Endometrial microvascular endothelial cells (primary cell): ENCODE measurements around the gene SERTAD1. TPM values are rescaled to one million over a fixed set of nuclear protein-coding genes. Genes with fewer than 3 reads are reported as not detected.
"Not testable (repeated sequence)": the region's sequence is repeated elsewhere in the genome, so short reads cannot be mapped to it uniquely, and the experiment has no call there.

Experiments used
- in situ Hi-C: cut with HindIII; loops from 2 replicates; pipeline ENCODE4 v1.10.0; 2017; ENCODE audit warnings: low sequenced_read_pairs, low pct_unique_long_range_greater_than_20kb; ENCODE audit errors: inconsistent ontology term
- total RNA-seq: library from RNA; depleted of rRNA; stranded (reverse); fragments of >200 nt; gene quantifications from one replicate; pipeline ENCODE4 v1.2.3, GENCODE V29; 2015; ENCODE audit errors: inconsistent ontology term

The SERTAD1 gene
- 23.0 TPM for total RNA-seq

DNA sequence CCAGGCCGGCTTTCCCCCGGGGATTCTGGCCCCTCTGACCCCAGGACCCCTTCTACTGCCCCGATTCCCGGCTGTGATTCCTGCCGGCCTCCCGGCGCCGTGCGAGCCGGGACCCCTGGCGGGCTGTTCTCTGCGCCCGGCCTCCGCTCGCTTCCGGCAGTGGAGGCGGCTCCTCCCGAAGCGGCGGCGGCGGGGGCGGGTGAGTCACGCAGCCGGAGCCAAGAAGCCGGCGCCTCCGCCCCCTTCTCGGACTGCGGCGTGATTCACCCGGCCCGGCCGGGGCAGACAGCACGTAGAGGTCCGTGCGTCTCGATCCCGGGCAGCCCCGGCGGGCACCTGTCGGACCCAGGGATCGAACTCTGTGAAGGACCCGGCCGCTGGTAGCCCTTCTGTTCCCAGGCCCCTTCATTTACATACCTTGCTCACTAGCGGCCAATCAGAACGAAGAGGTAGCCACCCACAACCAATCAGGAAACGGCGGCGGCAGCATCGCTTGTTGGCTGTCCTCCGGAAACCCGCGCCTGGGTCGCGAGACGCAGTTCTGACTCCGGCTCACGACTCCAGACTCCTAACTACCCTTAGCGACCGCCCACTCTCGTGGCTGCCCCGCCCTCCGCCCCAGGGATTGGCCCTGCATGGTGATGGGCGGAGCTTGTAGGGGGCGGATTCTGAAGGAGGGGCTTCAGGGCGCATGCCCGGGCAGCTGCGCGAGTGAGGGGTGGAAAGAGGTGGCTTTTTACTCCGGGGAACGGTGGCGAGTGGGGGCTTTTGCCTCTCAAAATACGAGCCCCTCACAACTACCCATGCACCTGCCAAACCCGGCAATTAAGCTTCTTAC, at the start of gene SERTAD1:
Gene SERTAD1 (minus strand): TSS at position 543 of the 838 bp plus-strand sequence. CDS start 2,446 bp downstream, outside the sequence.
- in situ Hi-C loops = no loop called here

DNA sequence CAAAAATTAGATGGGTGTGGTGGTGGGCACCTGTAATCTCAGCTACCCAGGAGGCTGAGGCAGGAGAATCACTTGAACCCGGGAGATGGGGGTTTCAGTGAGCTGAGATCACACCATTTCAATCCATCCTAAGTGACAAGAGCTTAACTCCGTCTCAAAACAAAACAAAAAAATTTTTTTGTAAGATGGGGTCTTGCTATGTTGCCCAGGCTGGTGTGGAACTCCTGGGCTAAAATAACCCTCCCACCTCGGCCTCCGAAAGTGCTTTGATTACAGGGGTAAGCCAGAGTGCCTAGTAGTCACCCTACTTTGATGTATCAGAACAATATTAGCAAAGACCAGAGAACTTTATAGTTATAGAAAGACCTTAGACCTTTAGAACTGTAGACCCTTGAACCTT, 48.9 kb upstream of the SERTAD1 start:
- in situ Hi-C loops = no loop called here

GRCh38 chr19:40472516-40472915, 46.7 kb upstream of the SERTAD1 start:
- in situ Hi-C loops = no loop called here

GRCh38 chr19:40471111-40471510, 45.3 kb upstream of the SERTAD1 start:
- in situ Hi-C loops = no loop called here

DNA sequence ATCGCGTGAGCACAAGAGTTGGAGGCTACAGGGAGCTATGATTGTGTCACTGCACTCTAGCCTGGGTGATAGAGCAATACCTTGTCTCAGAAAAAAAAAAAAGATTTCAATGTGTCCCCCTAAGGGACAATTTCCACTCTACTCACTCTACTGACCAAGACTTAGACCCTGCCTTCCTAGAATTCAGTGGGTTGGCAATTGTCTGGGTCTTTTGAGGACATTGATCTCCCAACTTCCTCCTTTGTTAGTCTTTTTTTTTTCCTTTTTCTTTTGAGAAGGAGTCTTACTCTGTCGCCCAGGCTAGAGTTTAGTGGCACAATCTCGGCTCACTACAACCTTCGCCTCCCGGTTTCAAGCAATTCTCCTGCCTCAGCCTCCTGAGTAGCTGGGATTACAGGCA, 43.2 kb upstream of the SERTAD1 start:
- in situ Hi-C loops = no loop called here

DNA sequence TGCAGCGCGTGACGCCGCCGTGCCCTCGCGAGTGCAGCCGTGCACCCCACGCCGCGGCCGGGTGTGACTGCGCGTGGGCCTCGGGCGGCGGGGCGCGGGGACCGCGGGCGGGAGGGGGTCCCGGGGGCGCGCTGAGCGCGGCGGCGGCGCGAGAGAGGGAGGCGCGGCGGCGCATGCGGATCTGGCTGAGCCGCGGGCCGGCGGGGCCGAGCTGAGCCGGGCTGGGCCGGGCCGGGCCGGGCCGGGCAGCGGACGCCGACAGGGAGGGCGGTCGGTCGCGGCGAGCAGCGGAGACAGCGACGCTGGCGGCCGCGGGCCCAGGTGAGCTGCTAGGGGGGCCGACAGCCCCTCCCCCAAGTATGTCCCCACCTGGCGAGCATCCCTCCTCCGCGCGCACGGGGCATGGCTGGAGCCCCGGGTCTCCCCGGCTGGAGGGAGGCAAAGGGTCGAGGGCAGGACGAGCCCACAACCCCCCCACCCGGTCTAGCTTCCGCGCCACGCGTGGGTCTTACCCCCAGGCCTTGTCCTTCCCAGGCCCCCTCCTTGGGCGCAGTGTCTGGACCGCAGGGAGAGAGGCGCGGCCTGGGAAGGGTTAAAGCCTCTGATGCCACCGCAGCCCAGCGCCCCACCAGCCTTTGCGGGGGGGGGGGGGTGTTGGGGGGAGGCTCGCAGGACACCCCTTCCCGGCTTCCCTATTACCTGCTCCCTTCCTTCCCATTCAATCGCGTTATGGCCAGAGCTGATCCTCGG, 41.4 kb upstream of the SERTAD1 start, which contains the start of gene SPTBN4:
Gene SPTBN4 (plus strand): TSS at position 17 of the 750 bp plus-strand sequence. CDS start 5,621 bp downstream, outside the sequence.
- in situ Hi-C loops = no loop called here

DNA sequence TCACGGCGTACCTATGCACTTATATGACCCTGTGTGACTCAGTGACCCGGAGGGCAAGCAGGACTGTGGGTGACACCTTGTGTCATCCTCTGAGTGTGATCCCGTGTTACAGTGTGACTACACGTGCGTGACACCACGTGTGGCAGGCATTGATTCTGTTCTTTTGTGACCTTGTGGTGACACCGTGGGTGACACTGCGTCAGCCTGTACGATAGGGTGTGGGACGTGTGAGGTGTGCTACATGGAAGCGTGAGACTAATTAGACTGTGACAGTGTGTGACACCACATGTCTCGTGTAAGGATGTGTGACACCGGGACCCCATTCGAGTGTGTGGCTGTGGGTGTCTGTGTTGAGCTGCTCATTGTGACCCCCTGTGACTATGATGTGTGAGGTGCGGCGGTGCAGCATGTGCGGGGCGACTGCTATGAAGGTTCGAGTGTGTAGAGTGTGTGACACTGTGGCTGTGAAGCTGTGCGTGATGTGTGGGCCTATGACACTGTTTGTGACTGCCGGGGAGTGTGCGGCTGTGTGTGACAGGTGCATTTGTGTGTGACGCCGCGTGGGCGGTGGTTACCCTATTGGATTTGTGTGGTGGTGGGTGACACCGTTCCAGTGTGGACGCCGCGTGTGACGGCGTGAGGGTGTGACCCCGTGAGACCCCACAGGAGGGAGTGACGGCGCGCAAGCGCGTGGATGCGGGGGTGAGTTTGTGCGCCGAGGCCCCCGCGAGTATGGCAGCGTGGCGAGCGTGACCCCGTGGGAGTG, 40.6 kb upstream of the SERTAD1 start:
- in situ Hi-C loops = no loop called here

DNA sequence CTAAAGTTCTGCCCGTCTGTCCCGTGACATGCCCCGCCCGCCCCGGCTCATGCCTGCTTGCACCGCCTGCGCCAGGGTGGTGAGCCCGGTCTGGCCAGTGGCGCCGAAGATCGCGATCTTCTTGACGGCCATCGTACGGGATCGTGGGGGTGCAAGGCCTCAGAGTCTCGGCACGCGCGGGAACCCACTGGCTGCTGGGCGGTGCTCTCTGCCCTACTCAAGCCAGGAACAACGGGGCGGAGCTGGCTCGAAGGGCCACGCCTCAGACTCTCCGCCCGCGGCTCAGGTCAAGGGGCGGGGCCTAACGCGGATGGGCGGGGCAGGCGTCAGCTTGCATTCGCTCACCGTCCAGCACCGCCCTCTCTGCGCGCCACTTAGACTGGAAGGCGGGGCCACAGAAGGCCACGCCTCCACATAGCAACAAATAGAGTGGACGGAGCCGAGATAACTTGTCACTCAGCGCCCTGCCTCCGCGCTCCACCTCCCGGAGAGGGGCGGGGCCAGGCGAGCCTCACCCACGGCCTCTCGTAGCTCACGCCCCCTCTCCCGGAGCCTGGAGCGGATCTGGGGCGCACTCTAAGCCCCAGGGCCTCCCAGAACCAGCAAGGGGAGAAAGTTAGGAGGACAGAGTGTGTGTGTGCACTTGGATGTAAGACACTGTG, 39.9 kb upstream of the SERTAD1 start, which contains the start of gene BLVRB:
Gene BLVRB (minus strand): TSS at position 189 of the 662 bp plus-strand sequence. CDS start 57 bp downstream, at position 132.
- in situ Hi-C loops = no loop called here

- in situ Hi-C loops = no loop called here
Measured at GRCh38 chr19:40465025-40465556, 39.3 kb upstream of the SERTAD1 start.

DNA sequence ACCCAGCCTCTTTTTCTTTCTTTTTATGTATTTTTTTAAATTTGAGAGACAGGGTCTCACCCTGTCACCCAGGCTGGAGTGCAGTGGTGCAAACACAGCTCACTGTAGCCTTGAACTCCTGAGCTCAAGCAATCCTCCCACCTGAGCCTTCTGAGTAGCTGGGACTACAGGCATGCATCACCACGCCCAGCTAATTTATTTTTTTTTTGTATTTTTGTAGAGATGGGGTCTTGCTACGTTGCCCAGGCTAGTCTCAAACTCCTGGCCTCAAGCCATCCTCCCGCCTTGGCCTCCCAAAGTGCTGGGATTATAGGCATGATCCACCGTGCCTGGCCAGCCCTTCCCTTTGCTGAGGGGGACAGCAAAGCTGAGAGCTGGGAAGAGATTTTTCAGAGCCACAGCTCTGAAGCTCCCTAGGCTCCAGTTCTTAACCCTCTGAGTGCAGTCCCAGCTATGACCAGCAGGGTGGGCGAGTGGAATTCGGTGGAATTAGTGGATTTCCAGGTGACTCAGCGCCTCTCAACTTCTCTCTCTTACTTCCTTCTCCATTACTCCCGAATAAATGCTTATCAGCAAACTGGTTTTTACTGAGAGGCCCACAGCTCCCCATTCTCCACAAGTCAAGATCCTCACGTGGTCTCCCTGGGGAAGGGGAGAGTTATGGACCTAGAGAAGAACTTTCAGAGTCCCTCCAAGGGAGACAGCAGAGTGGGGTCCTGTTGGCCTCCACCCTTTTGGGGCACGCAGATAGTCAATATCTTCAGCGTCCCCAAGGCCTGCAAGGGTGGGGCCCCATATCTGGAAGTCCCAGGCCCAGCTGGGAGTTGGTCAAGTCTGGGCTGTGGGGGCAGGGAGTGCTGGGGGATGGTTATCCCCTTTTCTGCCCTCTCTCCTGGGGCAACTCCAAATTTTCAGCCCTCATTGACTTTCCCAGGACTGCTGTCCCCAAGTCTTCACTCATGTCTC, 38.5 kb upstream of the SERTAD1 start:
- in situ Hi-C loops = no loop called here

DNA sequence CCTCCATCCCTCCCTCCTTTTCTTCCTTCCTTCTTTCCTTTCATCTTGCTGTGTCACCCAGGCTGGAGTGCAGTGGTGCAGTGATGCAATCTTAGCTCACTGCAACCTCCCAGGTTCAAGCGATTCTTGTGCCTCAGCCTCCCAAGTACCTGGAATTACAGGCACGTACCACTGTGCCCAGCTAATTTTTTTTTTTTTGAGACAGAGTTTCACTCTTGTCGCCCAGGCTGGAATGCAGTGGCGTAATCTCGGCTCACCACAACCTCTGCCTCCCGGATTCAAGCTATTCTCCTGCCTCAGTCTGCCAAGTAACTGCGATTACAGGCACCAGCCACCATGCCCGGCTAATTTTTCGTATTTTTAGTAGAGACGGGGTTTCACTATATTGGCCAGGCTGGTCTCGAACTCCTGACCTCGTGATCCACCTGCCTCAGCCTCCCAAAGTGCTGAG, 37.8 kb upstream of the SERTAD1 start:
- in situ Hi-C loops = not testable (repeated sequence)

DNA sequence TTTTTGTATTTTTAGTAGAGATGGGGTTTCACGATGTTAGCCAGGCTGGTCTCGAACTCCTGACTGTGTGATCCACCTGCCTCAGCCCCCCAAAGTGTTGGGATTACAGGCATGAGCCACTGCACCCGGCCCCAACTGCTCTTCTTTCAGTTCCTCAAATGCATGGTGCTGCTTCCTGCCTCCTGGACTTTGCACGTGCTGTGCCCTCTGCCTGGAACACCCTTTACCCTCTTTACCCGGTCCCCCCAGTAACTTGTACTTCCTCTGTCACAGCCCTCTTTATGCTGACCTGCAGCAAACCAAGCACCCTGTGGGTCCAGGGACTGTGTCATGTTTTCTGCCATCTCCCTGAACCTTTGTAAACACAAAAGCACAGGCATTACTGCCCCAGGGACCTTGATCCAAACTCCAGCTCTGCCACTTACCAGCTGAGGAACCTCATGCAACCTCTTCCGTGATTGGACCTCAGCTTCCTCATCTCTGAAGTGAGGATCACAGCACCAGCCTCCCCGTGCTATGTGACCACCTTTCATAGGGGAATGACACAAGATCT, 36.0 kb upstream of the SERTAD1 start:
- in situ Hi-C loops = no loop called here

GRCh38 chr19:40460185-40460584, 34.4 kb upstream of the SERTAD1 start:
- in situ Hi-C loops = no loop called here

- in situ Hi-C loops = no loop called here
Measured at GRCh38 chr19:40458597-40458974, 32.8 kb upstream of the SERTAD1 start.

DNA sequence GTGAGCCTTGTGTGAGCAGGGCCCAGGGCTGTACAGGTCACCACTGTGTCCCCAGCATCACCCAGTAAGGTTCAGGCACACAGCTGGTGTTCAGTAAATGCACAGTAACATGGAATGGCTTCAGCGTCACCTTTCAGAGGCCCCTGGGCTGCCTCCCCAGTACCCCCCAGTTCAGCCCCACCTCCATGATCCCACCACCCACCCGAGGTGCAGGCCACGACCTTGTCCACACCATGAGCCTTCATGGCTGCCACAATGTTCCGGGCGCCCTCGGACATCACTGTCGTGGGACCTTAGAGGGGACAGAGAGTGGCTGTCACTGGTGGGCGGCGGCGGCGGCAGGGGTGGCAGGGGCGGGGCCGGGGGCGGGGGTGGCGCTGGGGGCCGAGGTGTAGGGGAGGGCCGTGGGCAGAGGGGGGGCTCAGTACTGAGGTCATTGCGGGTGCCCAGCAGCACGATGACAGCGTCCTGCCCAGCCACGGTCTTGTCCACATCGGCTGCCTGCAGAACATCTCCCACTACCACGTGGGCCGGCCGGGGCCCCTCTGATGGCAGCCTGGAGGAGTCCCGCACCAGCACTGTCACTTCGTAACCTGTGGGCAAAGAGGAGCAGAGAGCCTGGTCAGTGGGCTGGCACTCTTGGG, 32.3 kb upstream of the SERTAD1 start:
- in situ Hi-C loops = no loop called here

DNA sequence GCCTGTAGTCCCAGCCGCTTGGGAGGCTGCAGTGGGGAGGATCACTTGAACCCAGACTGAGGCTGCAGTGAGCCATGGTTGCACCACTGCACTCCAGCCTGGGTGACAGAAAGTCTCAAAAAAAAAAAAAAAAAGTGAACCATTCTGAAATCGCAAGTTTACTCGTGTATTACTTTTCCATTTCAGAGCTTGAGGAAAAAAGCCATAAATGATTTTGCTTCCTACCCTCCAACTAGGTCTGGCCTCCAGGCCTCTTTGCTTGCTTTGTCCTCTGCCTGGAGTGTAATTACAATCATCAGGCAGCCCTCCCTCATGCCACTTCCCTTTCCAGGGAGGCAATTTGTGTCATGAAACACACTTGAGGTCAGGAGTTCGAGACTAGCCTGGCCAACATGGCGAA, 31.3 kb upstream of the SERTAD1 start:
- in situ Hi-C loops = no loop called here

- in situ Hi-C loops = not testable (repeated sequence)
Measured at GRCh38 chr19:40453943-40454342, 28.2 kb upstream of the SERTAD1 start.
